ENCODE data around the gene FBXW11. TPM values are rescaled to one million over a fixed set of nuclear protein-coding genes. Genes with fewer than 3 reads are reported as not detected.

The FBXW11 gene
- total and polyA plus RNA-seq, 11 donors, result 7.8 to 110 (median 83.0) TPM

DNA sequence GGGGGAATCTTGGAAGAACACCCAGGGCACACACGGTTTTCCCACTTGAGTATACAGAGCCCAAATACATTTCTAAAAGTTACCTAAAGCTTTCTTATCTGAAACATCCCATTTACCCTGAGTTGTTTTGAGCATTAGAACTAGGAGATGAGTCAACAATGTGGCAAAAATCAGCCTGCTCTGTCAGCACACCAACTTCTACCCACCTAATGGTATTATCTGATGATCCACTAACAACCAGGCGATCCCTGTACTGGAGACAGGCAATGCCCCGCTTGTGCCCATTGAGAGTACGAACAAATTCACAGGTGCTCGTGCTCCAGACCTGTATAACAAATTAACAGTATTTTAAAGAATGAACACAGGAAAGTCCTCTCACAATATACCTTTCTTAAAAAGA is 133.8 kb downstream of the FBXW11 start:
- peaks cover 0 to 100% (median 86%) of the 10 kb centered on the region in 9 donors for H3K36me3 ChIP-seq
- ATAC-seq, result no peak

DNA sequence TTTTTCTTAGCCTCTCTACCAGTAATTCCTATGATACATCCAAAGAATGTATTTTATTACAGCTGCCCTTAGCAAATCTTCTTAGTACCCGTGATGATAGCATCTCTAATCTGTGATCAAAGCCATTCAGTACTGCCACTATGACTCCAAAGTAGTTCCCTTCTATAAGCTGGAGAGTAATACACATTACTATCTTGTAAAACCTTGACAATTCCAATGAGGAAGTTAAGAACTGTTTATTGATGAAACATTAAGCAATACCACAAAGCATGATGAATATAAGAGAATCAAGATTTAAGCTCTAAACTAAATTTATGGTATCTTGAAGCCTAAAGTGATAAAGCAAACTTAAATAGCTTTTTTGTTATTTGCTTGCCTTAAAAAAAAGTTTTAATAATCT is 134.7 kb downstream of the FBXW11 start:
- peaks cover 0 to 100% (median 86%) of the 10 kb centered on the region in 9 donors for H3K36me3 ChIP-seq
- ATAC-seq (no peak), DNase-seq (no peak)
- intact Hi-C loops (cut with DNase I), result no loop called here
- H3K9me3 ChIP-seq, result no peaks in the 10 kb centered on the region
- no peak overlapping the region for H3K4me3 ChIP-seq
- no peaks in the 10 kb centered on the region for H3K27me3 ChIP-seq
- H3K4me1 ChIP-seq, result peaks cover 0 to 16% (median 0%) of the 10 kb centered on the region in 12 donors
- no peak overlapping the region for H3K27ac ChIP-seq
- 88 to 98% (median 97%) methylated on average over 1 of the region's 1 CpG for WGBS, 4 donors
- no peak for TF ChIP-seq POLR2A (IDR thresholded peaks at IDR 0.05)
- TF ChIP-seq, protein P1, sequence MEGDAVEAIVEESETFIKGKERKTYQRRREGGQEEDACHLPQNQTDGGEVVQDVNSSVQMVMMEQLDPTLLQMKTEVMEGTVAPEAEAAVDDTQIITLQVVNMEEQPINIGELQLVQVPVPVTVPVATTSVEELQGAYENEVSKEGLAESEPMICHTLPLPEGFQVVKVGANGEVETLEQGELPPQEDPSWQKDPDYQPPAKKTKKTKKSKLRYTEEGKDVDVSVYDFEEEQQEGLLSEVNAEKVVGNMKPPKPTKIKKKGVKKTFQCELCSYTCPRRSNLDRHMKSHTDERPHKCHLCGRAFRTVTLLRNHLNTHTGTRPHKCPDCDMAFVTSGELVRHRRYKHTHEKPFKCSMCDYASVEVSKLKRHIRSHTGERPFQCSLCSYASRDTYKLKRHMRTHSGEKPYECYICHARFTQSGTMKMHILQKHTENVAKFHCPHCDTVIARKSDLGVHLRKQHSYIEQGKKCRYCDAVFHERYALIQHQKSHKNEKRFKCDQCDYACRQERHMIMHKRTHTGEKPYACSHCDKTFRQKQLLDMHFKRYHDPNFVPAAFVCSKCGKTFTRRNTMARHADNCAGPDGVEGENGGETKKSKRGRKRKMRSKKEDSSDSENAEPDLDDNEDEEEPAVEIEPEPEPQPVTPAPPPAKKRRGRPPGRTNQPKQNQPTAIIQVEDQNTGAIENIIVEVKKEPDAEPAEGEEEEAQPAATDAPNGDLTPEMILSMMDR (IDR thresholded peaks at IDR 0.05), result no peak

More for the DNA sequence above, 133.8 kb downstream of the FBXW11 start:
- intact Hi-C loops (cut with DNase I), result no loop called here
- Histone ChIP-seq H3K27me3 (no peaks in the 10 kb centered on the region), H3K4me3 (no peak overlapping the region), H3K9me3 (no peaks in the 10 kb centered on the region), H3K4me1 (peaks cover 0 to 16% (median 0%) of the 10 kb centered on the region in 12 donors), H3K27ac (no peak overlapping the region)
- no peak for TF ChIP-seq POLR2A (IDR thresholded peaks at IDR 0.05)
- TF ChIP-seq, protein P1 (IDR thresholded peaks at IDR 0.05), result no peak
- 94 to 97% (median 94%) methylated on average over 5 of the region's 5 CpGs for WGBS, 4 donors
- DNase-seq, result no peak

DNA sequence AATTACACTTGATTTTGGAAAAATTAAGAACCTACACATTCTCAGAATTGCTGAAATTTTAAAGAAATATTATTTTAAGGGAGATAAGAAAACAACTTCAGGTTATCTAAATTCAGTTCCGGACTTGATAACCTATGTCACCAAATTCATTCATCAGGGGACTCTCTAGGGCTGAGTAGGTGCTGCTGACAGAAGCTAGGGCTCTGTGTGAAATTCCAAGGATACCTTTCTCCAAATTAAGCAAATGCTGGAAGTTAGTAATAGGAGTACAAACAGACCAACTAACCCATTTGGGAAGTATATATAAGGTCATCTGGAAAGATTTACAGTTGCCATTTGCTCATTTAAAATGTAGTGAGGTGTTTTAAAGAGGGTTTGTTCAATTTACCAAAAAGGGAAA is 136.5 kb downstream of the FBXW11 start:
- peaks cover 0 to 19% (median 0%) of the 10 kb centered on the region in 12 donors for H3K4me1 ChIP-seq
- peaks cover 0 to 95% (median 74%) of the 10 kb centered on the region in 9 donors for H3K36me3 ChIP-seq
- H3K27ac ChIP-seq, result no peak overlapping the region
- 38 to 56% (median 48%) methylated on average over 1 of the region's 1 CpG for WGBS, 4 donors
- DNase-seq (no peak), ATAC-seq (no peak)
- no peaks in the 10 kb centered on the region for H3K9me3 ChIP-seq
- no peak for TF ChIP-seq POLR2A (IDR thresholded peaks at IDR 0.05)
- TF ChIP-seq, protein P1 (IDR thresholded peaks at IDR 0.05), result no peak
- no peak overlapping the region for H3K4me3 ChIP-seq
- intact Hi-C loops (cut with DNase I), result no loop called here
- H3K27me3 ChIP-seq, result no peaks in the 10 kb centered on the region

DNA sequence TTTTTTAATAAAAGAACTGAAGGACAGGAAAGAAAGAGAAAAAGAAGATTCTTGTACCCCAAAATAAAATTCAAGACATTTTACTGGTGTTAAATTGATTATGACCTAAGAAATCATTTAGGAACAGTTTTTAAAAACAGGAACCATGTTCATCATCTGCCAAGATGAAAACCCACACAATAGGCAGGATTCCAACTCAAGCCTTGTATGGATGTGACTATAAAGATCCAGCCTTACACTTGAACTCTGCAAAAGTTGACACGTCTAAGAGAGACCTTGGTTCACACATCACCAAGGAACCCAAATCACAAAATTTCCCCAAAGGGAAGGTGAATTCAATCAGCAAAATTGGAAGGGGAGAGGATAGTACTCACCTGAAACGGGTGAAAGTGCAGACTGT is 138.2 kb downstream of the FBXW11 start:
- no peaks in the 10 kb centered on the region for H3K27me3 ChIP-seq
- ATAC-seq, result no peak
- intact Hi-C loops (cut with DNase I), result no loop called here
- H3K4me1 ChIP-seq, result peaks cover 0 to 7% (median 0%) of the 10 kb centered on the region in 12 donors
- no peak overlapping the region for H3K27ac ChIP-seq
- H3K9me3 ChIP-seq, result no peaks in the 10 kb centered on the region
- H3K36me3 ChIP-seq, result peaks cover 0 to 92% (median 79%) of the 10 kb centered on the region in 9 donors
- WGBS, 4 donors, result 72 to 83% (median 81%) methylated on average over 2 of the region's 2 CpGs
- no peak overlapping the region for H3K4me3 ChIP-seq
- DNase-seq, result no peak
- no peak for TF ChIP-seq POLR2A (IDR thresholded peaks at IDR 0.05)
- TF ChIP-seq, protein P1 (IDR thresholded peaks at IDR 0.05), result no peak

All from heart left ventricle (tissue), 16 donors.